Measurements from ENCODE around the gene TRIM74.
"Not testable (repeated sequence)": the region's sequence is repeated elsewhere in the genome, so short reads cannot be mapped to it uniquely, and the experiment has no call there.

DNA sequence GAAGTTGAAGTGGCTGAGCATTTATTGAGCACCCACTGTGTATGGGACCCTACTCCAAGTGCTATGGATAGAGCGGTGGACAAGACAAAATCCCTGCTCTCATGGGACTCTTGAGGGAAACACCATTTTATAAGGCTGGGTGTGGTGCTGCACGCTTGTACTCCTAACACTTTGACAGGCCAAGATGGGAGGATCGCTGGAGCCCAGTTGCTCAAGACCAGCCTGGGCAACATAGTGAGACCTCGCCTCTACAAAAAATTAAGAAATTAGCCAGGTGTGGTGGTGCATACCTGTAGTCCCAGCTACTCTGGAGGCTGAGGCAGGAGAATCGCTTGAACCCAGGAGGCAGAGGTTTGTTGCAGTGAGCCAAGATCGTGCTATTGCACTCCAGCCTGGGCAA is 41.5 kb downstream of the TRIM74 start:
- TF ChIP-seq, protein P1, sequence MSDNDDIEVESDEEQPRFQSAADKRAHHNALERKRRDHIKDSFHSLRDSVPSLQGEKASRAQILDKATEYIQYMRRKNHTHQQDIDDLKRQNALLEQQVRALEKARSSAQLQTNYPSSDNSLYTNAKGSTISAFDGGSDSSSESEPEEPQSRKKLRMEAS (IDR thresholded peaks at IDR 0.05; ENCODE audit: insufficient read depth, insufficient read length): not testable (repeated sequence)
- TF ChIP-seq, protein P2, sequence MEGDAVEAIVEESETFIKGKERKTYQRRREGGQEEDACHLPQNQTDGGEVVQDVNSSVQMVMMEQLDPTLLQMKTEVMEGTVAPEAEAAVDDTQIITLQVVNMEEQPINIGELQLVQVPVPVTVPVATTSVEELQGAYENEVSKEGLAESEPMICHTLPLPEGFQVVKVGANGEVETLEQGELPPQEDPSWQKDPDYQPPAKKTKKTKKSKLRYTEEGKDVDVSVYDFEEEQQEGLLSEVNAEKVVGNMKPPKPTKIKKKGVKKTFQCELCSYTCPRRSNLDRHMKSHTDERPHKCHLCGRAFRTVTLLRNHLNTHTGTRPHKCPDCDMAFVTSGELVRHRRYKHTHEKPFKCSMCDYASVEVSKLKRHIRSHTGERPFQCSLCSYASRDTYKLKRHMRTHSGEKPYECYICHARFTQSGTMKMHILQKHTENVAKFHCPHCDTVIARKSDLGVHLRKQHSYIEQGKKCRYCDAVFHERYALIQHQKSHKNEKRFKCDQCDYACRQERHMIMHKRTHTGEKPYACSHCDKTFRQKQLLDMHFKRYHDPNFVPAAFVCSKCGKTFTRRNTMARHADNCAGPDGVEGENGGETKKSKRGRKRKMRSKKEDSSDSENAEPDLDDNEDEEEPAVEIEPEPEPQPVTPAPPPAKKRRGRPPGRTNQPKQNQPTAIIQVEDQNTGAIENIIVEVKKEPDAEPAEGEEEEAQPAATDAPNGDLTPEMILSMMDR (IDR thresholded peaks at IDR 0.05; ENCODE audit: extremely low read depth in 1 of 2, insufficient read depth in 1 of 2, low read depth in 1 of 2, low read length in 2 of 2): not testable (repeated sequence)
- not testable (repeated sequence) for TF ChIP-seq POLR2AphosphoS5 (IDR thresholded peaks at IDR 0.05; ENCODE audit: insufficient read depth, low read depth, low read length); POLR2A (IDR thresholded peaks at IDR 0.05; ENCODE audit: low read depth, low read length); FOS (IDR thresholded peaks at IDR 0.05; ENCODE audit: borderline replicate concordance, insufficient read depth, low read length); GATA2 (IDR thresholded peaks at IDR 0.05; ENCODE audit: insufficient read depth, insufficient read length, low read depth, low read length)
